Activated T-helper 1 cell treated with anti-CD3 and anti-CD28 coated beads, Interleukin-12 subunit alpha, Interleukin-12 subunit beta, Interleukin-2, Interleukin-4 antibody, amounts not matched to agents 30 ng/mL and 10 ng/mL and 1 ng/mL, durations not matched to agents 14 hours and 24 hours and 36 hours (primary cell): ENCODE measurements around the gene KLRK1. TPM values are rescaled to one million over a fixed set of nuclear protein-coding genes. Genes with fewer than 3 reads are reported as not detected.
"Not testable (repeated sequence)": the region's sequence is repeated elsewhere in the genome, so short reads cannot be mapped to it uniquely, and the experiment has no call there.

Experiments
- DNase-seq: peaks from one replicate; pipeline ENCODE4 v3.0.0; 2021; ENCODE audit warnings: low spot score
- H3K27ac Mint-ChIP-seq: one replicate; pipeline ENCODE4 v1.8.0; 2021; ENCODE audit warnings: mild to moderate bottlenecking, mixed read lengths
- H3K27me3 Mint-ChIP-seq: one replicate; pipeline ENCODE4 v1.8.0; 2022; ENCODE audit warnings: mild to moderate bottlenecking, moderate library complexity, mixed read lengths; ENCODE audit not compliant: insufficient read depth
- H3K36me3 Mint-ChIP-seq: one replicate; pipeline ENCODE4 v1.8.0; 2021; ENCODE audit warnings: low read depth, mixed read lengths
- H3K4me1 Mint-ChIP-seq: one replicate; pipeline ENCODE4 v1.8.0; 2021; ENCODE audit warnings: low read depth, mixed read lengths
- H3K4me3 Mint-ChIP-seq: one replicate; pipeline ENCODE4 v1.8.0; 2021; ENCODE audit warnings: mild to moderate bottlenecking, moderate library complexity, mixed read lengths
- H3K9me3 Mint-ChIP-seq: one replicate; pipeline ENCODE4 v1.8.0; 2021; ENCODE audit warnings: mixed read lengths
- intact Hi-C: fragments of 100-400 bp; cut with micrococcal nuclease; formaldehyde crosslinking; loops from one replicate; pipeline ENCODE4 v1.15.1; 2024
- total RNA-seq: library from RNA; stranded (reverse); gene quantifications from 2 replicates; pipeline ENCODE4 v1.2.3, GENCODE V29; 2022

The KLRK1 gene
- total RNA-seq, 1 donor from 2014 or later = not detected

DNA sequence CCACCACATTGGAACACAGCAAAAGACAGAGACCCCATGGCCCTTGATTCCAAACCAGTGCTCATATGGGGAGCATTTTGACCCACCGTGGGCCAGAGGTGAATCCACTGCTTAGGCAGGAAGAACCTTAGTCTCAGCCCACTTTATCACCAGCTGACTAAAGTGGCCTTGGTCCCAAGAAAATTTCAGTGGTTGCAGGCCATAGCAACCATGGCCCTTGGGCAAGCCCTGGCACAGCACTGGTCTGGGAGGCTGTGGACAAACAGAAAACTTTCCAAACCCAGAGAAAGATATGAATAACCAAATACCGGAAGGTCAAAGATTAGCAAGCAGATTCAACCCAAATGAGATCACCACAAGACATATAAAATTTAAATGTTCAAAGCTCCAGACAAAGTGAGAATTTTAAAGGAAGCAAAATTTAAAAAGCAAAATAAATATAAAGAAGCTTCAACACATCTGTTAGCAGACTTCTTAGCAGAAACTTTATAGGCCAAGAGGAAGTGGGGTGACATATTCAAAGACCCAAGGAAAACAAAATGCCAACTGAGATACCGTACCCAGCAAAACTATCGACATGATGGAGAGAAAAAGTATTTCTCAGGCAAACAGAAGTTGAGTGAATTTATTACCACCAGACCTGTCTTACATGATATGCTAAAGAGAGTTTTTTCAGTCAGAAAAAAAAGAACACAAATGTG lies 7.8 kb downstream of the KLRK1 start:
- Mint-ChIP-seq H3K36me3 (no peaks in the 10 kb centered on the region), H3K4me3 (no peak overlapping the region), H3K9me3 (no peaks in the 10 kb centered on the region), H3K4me1 (no peaks in the 10 kb centered on the region), H3K27me3 (peaks cover 23% of the 10 kb centered on the region), H3K27ac (no peak overlapping the region)
- DNase-seq = no peak
- intact Hi-C loops = no loop called here

DNA sequence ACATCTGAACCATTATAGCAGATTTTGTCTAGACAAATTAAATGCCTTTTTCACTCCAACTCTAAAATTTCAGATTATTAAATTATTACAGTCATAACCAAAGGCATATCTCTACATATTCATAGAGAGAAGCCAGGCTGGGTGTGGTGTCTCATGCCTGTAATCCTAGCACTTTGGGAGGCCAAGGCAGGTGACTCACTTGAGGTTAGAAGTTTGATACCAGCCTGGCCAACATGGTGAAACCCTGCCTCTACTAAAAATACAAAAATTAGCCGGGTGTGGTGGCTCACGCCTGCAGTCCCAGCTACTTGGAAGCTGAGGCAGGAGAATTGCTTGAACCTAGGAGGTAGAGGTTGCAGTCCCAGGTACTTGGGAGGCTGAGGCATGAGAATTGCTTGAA lies 11.1 kb downstream of the KLRK1 start:
- not testable (repeated sequence) for H3K4me3 Mint-ChIP-seq, H3K9me3 Mint-ChIP-seq

DNA sequence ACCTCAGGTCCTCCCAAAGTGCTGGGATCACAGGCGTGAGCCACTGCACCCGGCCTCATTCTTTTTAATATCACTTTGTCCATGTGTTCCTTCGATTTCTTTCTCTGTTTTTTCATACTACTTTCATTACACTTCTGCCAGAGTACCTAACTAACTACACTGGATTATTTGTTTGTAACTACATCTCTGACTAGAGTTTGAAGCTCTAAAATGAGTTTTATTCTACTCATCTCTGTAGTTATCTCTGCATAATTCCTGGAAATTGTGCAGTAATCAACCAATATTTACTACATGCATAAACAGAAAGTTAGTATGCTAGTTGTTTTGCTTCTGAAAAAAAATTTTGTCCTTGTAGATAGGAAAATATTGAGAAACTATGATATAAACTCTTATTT lies 15.2 kb downstream of the KLRK1 start:
- Mint-ChIP-seq H3K9me3 (no peaks in the 10 kb centered on the region), H3K27ac (no peak overlapping the region), H3K36me3 (no peaks in the 10 kb centered on the region), H3K4me3 (no peak overlapping the region), H3K27me3 (peaks cover 16% of the 10 kb centered on the region), H3K4me1 (peaks cover 5% of the 10 kb centered on the region)
- DNase-seq = no peak
- intact Hi-C loops = no loop called here

More for the DNA sequence above, 11.1 kb downstream of the KLRK1 start:
- H3K36me3 Mint-ChIP-seq, DNase-seq, H3K27me3 Mint-ChIP-seq, H3K4me1 Mint-ChIP-seq, intact Hi-C loops, H3K27ac Mint-ChIP-seq: not testable (repeated sequence)

DNA sequence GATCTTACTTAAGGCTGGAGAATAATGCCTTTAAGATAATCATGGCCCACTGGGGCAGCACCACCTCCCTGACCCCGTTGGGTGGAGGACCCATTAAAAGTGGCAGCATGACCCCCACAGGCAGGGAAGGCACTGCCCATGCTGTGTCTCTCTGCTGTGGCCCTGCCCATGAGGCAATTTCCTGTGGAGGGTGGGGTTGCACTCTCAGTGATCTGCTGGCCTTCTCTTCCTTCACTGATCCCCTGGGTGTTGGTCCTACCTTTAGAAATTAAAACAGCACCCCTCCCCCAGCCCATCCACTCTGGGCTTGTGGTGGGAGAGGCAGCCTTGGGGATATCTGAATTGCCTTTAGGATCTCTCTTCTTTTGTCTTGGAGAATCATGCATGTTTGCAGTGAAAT lies 17.3 kb downstream of the KLRK1 start:
- Mint-ChIP-seq H3K36me3 (no peaks in the 10 kb centered on the region), H3K27me3 (peaks cover 27% of the 10 kb centered on the region), H3K4me3 (no peak overlapping the region), H3K27ac (no peak overlapping the region), H3K4me1 (peaks cover 5% of the 10 kb centered on the region), H3K9me3 (peaks cover 6% of the 10 kb centered on the region)
- no peak for DNase-seq
- intact Hi-C loops = no loop called here

DNA sequence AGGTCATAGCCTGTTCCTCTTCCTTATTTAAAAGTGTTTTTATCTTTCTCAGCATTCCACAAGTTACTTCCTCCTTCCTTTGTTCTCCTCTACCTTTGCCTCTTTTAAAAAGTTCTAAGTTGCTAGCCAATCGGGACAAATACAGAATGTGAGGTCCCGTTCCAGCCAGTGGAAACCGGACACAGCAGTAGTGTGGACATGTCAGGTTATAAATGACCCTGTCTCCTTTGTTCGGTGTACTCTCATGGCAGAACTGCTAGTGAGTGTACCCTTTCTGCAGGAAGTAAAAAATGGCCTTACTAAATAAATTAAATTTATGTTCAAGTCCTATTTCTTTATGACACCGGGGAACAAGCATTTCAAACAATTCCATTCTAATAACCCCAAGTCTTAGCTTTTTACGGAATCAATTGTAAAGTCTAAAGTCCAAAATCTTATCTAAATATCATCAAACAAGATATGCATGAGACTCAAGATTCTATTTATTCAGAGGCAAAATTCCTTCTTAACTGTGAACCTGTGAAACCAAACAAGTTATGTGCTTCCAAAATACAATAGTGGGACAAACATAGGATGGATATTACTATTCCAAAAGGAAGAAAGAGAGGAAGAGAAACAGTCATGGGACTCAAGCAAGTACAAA lies 17.8 kb downstream of the KLRK1 start:
- intact Hi-C loops, H3K9me3 Mint-ChIP-seq, H3K4me1 Mint-ChIP-seq, DNase-seq, H3K36me3 Mint-ChIP-seq, H3K4me3 Mint-ChIP-seq, H3K27ac Mint-ChIP-seq: not testable (repeated sequence)
- peaks cover 33% of the 10 kb centered on the region for H3K27me3 Mint-ChIP-seq

DNA sequence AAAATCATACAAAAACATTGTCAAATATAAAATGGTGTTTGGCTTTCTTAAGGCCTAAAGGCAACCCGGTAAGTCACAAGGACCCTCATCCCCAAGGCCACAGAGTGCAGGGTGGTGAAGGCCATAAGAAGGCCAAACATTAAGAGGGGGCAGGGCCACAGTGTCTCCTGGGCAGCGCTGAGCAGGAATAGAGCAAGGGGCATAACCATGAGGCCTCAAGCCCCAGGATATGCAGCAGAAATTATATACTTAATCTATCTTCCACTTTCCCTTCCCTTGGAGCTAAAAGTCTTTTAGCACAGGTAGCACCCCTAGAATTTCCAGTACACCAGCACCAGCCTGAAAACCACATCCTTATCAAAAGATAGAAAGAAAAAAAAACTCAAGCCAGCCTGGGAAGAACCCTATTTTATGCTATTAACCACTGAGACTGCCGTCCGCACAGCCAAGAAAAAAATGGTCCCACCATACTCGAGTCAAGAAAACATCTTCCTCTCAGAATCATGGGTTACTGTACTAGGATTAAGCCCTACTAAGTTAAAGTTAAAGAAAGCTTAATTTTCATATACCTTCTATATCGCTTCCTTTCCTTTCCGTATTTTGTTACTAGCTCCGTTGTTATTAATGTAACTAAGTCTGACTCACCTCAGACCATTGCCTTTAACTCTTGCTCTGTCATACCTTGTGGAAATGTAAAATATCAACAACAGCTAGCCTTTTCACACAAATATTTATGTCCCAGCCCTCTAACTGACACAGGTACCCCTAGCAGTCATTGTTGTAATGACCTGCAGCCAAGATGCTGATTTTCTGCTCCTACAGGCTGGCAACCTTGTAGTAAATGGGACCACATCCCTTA lies 20.1 kb downstream of the KLRK1 start:
- H3K9me3 Mint-ChIP-seq = peaks cover 6% of the 10 kb centered on the region
- intact Hi-C loops = no loop called here
- no peak overlapping the region for H3K4me3 Mint-ChIP-seq
- DNase-seq = no peak
- H3K36me3 Mint-ChIP-seq = no peaks in the 10 kb centered on the region
- peaks cover 33% of the 10 kb centered on the region for H3K27me3 Mint-ChIP-seq
- H3K4me1 Mint-ChIP-seq = peaks cover 5% of the 10 kb centered on the region
- H3K27ac Mint-ChIP-seq = no peak overlapping the region

DNA sequence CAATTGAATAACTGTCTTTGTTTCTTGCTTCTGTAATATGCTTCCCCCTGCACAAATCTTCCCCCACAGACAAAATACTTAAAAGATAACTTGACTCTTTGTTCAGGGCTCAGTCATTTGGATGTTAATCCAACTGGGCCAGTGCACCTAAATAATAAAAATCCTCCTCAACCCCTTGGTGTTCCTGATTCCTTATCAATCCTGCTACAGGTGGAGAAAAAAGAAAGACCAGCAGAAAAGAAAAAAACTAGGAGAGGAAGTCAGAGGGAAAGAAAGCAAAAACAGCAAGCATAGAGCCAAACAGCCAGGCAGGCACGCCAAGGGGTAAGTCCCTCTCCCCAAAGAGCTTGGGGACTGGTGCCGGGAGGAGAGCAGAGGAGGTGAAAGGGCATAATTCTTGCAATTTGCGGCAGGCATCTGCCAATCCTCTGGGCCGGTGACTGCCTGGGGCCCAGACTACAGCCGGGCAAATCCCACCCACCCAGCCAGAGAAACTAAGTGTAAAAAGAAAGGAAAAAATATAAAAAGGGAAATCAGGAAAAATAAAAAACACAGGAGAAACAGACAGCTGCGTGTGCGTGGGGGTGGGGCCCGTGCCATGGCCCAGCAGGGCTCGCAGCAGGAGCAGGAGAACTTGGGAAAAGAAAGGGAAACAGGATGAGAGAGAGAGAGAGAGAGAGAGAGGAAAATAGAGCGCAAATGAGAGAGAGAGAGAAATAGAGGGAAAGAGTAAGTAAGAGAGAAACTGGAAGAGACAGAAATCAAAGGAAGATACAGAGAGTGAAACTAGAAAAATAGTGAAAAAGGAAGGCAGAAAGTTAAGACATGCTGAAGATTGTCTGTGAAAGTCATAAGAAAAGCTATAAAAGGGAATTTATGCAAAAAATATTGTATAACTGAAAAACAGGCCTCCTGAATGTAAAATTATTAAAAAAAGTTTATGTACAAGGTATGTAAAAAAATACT lies 21.4 kb downstream of the KLRK1 start:
- Mint-ChIP-seq H3K27ac (no peak overlapping the region), H3K27me3 (peaks cover 31% of the 10 kb centered on the region), H3K4me1 (peaks cover 5% of the 10 kb centered on the region), H3K4me3 (no peak overlapping the region), H3K36me3 (no peaks in the 10 kb centered on the region), H3K9me3 (peaks cover 6% of the 10 kb centered on the region)
- intact Hi-C loops = no loop called here
- no peak for DNase-seq

DNA sequence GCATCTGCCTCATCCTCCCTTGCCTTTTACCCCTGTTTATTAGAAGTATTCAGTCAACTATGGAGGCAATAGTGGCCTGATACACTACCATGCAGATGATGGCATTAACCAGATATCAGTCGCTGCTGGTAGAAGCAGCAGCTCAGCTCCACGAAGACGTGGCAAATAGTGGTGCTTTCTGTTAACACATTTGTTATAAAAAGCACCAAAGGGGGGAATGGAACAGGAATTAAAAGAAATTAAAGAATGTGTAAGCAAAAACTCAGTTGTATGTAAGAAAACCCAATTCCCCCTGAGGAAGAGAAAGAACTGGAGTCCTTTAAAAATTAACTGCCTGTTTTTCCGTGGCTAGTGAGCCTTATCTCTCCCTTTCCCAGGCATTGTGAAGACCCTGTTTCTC lies 22.1 kb downstream of the KLRK1 start:
- H3K27ac Mint-ChIP-seq, H3K36me3 Mint-ChIP-seq, H3K4me3 Mint-ChIP-seq, H3K4me1 Mint-ChIP-seq, H3K9me3 Mint-ChIP-seq, DNase-seq, intact Hi-C loops: not testable (repeated sequence)
- H3K27me3 Mint-ChIP-seq = peaks cover 29% of the 10 kb centered on the region

DNA sequence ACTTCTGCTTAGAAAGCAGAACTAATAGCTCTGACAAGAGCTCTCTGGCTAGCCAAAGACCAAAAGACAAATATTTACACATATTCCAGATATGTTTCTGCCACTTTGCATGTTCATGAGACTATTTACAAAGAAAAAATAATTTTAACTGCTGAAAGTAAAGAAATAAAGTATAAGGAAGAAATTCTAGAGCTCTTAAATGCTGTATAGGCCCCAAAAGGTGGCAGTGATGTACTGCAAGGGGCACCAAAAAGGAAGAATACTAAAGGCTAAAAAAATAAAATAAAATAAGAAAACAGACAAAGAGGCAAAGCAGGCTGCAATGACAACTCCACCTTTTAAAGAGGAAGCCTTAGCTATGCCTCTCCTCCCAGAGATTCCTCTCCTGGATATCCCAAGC lies 23.0 kb downstream of the KLRK1 start:
- no peaks in the 10 kb centered on the region for H3K36me3 Mint-ChIP-seq
- intact Hi-C loops = no loop called here
- H3K27ac Mint-ChIP-seq = no peak overlapping the region
- no peak overlapping the region for H3K4me3 Mint-ChIP-seq
- DNase-seq = no peak
- peaks cover 32% of the 10 kb centered on the region for H3K27me3 Mint-ChIP-seq
- peaks cover 6% of the 10 kb centered on the region for H3K9me3 Mint-ChIP-seq
- H3K4me1 Mint-ChIP-seq = no peaks in the 10 kb centered on the region

DNA sequence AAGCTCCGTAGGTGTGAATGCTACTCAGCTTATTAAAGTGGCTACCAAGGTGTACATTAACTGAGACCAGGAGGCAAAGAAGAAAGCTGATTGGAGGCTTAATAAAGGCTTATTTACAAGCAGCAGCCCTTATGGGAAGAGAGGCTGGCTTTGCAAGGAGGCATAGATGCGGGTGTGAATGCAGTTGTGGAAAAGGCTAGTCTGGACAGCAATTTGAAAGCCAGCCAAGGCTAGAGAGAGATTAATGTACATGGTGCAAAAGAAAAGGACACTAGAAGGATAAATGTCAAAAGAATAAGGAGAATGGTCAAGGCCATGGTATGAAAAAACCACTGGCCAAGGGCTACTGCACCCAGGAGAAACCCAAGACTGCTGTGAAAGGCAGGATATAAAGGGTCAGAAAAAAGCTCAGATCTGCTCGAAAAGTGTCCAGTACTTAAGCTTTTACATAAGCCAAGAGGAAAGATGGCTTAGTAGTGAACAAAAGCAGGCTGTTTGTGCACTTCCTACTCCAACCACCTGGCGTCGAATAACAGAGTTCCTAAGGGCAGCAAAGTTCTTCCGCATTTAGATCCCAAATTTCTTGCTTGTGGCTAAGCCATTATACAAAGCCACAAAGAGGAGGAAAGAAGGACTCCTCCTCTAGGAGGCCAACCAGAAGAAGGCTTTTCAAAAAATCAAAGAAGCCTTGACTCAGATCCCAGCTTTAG lies 24.0 kb downstream of the KLRK1 start:
- peaks cover 33% of the 10 kb centered on the region for H3K27me3 Mint-ChIP-seq
- DNase-seq = no peak
- intact Hi-C loops = loop anchor here (1.0 to 2.0 kb wide), 3 partner anchors 46 to 153 kb away; partner anchors contain the start of gene GABARAPL1
- H3K27ac Mint-ChIP-seq = no peak overlapping the region
- H3K4me1 Mint-ChIP-seq = no peaks in the 10 kb centered on the region
- no peak overlapping the region for H3K4me3 Mint-ChIP-seq
- H3K9me3 Mint-ChIP-seq = peaks cover 6% of the 10 kb centered on the region
- no peaks in the 10 kb centered on the region for H3K36me3 Mint-ChIP-seq

DNA sequence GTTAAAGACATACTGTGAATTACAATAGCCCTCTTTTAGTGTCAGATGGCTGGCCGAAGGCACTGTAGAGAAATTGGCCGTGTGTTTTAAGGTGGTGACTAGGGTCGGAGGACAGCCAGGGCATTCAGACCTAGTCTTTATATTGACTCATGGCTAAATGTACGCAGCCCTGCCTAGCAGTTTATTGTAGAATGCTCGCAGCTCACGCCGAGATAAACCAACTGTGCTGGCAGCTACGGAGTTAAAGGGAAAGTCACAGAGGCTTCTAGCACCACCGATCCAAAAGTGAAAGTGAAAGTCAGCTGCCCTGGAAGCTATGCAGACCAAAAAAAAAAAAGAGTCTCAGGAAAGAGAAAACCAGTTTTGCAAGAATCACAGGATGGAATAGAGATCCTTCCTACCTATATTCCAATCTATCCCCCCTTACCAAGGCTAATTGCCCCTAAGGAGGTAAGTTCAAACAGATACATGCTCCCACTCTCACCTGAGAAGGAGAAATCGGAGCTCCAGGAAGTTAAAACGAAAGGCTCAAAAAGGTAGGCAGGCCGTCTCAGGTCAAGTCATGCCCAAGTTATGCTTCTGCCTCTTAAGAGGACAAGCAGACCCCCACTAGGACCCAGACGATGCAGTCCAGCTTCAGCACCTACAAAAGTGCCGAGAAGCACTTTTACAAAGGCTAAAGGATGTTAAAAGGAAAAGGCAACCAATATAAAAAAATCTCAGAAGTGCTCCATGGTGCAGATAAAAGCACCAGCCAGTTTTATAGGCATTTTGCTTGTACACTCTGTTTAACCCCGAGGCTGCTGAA lies 24.8 kb downstream of the KLRK1 start:
- no peak overlapping the region for H3K27ac Mint-ChIP-seq
- H3K27me3 Mint-ChIP-seq = peaks cover 39% of the 10 kb centered on the region
- intact Hi-C loops = loop anchor here (1.0 to 5.0 kb wide), 4 partner anchors 45 to 1338 kb away; partner anchors contain the start of gene GABARAPL1
- H3K4me3 Mint-ChIP-seq = no peak overlapping the region
- H3K4me1 Mint-ChIP-seq = no peaks in the 10 kb centered on the region
- H3K36me3 Mint-ChIP-seq = no peaks in the 10 kb centered on the region
- DNase-seq = peak; percentile 52
- H3K9me3 Mint-ChIP-seq = peaks cover 6% of the 10 kb centered on the region
